CD4-positive, alpha-beta T cell treated with Interleukin-17A for 1 hour (primary cell): ENCODE measurements around the gene OTOR.

Source experiments
- DNase-seq: peaks from one replicate; pipeline ENCODE4 v3.0.0-alpha.2; 2020

OTOR gene

GRCh38 chr20:16752082-16752481, 3.9 kb downstream of the OTOR start:
- DNase-seq: no peak

DNA sequence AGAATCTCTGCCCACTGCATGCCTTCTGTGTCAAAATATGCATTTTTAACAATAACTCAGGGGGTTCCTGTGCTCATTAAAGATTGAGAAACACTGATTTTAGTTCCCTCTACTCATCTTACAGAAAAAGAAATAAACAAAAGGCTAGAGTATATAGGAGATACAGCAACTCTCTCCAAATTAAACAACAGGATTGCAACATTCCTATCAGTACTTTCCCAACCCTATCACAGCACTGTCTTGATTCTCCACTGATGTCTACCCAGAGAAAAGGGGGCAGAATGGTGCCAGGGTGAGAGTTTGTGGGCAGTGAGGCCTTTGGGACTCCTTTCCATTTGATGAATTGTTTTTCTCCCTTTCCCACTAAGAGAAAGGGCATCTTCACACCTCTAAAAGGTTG, 4.7 kb downstream of the OTOR start:
- DNase-seq: no peak

- no peak for DNase-seq
Measured at GRCh38 chr20:16758454-16759180, 10.5 kb downstream of the OTOR start.

GRCh38 chr20:16759181-16759563, 11.0 kb downstream of the OTOR start:
- DNase-seq: no peak

DNA sequence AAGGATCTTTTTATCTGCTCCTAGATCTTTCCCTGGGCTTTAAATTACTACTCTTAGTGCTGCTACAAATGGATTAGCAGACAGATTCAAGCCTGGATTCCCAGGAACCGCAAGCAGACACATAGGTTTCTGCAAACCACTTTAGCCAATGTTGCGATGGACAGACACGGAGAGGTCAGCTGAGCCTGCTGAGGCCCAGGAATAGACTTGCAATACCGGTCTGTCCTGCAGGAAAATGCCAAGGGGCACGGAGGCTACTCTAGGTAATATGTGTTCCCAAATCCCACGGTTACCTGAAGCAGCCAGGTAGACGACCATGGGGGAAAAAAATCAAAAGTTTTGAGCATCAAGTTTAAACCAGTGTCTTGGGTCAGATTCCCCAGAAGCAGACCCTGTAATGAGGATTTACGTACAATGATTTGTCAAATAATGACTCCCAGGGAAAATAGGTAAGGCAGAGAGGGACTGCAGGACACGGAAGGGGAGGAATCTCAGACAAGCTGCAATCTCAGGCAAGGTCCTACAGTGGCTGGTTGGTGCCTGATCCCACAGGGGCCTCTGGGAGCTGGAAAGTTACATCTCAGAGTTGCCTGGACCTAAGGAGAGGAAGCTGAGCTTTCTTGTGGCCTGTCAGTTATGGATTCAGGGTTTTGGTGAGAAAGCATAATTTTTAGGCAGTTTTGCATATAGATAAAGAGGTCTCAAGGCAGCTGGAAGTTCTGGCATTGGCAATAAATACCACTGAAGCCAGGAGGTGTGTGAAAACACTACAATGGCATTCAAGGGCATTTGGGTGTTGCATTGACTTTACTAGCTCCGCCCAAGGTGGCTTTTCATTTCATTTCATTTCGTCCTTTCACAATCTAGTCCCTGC, 12.5 kb downstream of the OTOR start:
- DNase-seq: no peak

- DNase-seq: peak; percentile 66
Measured at GRCh38 chr20:16761305-16761829, 13.2 kb downstream of the OTOR start.

- no peak for DNase-seq
Measured at GRCh38 chr20:16764560-16764959, 16.4 kb downstream of the OTOR start.

- no peak for DNase-seq
Measured at GRCh38 chr20:16771213-16771612, 23.1 kb downstream of the OTOR start.

DNA sequence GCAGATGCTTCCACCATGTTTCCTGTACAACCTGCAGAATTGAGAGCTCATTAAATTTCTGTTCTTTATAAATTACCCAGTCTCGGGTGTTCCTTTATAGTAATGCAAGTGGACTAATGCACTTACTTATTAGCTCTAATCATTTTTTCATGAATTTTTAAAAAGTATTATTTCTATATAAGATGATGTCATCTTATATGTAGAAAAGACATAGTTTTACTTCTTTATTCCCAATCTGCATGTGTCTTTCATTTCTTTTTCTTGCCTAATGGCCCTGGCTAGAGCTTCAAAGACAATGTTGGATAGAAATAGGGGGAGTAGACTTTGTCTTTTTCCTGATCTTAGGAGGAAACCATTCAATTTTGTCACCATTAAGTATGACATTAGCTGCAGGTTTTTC, 27.8 kb downstream of the OTOR start:
- no peak for DNase-seq

DNA sequence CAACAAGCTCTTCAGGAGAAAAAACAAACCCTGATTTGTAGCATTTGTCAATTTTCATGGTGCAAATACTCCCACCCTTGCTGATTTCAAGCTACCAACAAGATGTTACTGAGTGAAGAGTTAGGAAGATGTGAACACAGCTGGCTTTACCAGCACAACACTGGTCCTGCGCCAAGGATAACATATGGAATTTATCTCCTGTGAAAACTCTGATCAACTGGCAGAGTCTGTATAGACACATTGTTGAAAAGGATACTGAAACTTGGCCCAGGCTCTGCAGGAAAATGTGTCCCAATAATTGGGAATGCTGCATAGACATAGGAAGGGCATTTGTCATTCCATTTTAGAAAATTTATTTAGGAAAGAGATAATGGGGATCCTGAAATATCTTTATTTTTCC, 29.0 kb downstream of the OTOR start:
- no peak for DNase-seq

- no peak for DNase-seq
Measured at GRCh38 chr20:16778159-16778558, 30.0 kb downstream of the OTOR start.

GRCh38 chr20:16781496-16781895, 33.3 kb downstream of the OTOR start:
- DNase-seq: no peak

- DNase-seq: no peak
Measured at GRCh38 chr20:16785226-16785625, 37.1 kb downstream of the OTOR start.
